HG02981 (cell line): ENCODE results near the gene FAM131B.
"Not testable (repeated sequence)": the region's sequence is repeated elsewhere in the genome, so short reads cannot be mapped to it uniquely, and the experiment has no call there.

Source experiments
- ATAC-seq: cut with Tn5 transposase; IDR thresholded peaks from one replicate; pipeline ENCODE4 v1.9.1; 2021; ENCODE audit warnings: mild to moderate bottlenecking, moderate library complexity; ENCODE audit not compliant: unreplicated experiment

Gene FAM131B

GRCh38 chr7:143362131-143363015, at the start of gene FAM131B:
Gene FAM131B (minus strand): TSS chr7:143362713. CDS start chr7:143362603, 110 bp downstream.
- ATAC-seq, result no peak

GRCh38 chr7:143411976-143412708, 49.6 kb upstream of the FAM131B start:
- ATAC-seq, result no peak

GRCh38 chr7:143410521-143411004, 48.0 kb upstream of the FAM131B start:
- ATAC-seq, result no peak

GRCh38 chr7:143408686-143409561, 46.4 kb upstream of the FAM131B start, which contains the start of gene EPHA1:
Gene EPHA1 (minus strand): TSS chr7:143408856. CDS start chr7:143408805, 51 bp downstream.
- no peak for ATAC-seq

GRCh38 chr7:143408252-143408685, 45.8 kb upstream of the FAM131B start:
- no peak for ATAC-seq

- ATAC-seq, result no peak
Measured at GRCh38 chr7:143407287-143408251, 45.1 kb upstream of the FAM131B start.

- no peak for ATAC-seq
Measured at GRCh38 chr7:143406002-143406357, 43.5 kb upstream of the FAM131B start.

- no peak for ATAC-seq
Measured at GRCh38 chr7:143405173-143406001, 42.9 kb upstream of the FAM131B start.

GRCh38 chr7:143402233-143402632, 39.7 kb upstream of the FAM131B start:
- ATAC-seq, result not testable (repeated sequence)

- ATAC-seq, result no peak
Measured at GRCh38 chr7:143401265-143401664, 38.8 kb upstream of the FAM131B start.

- no peak for ATAC-seq
Measured at GRCh38 chr7:143399642-143400041, 37.1 kb upstream of the FAM131B start.

- ATAC-seq, result no peak
Measured at GRCh38 chr7:143399151-143399550, 36.6 kb upstream of the FAM131B start.

- no peak for ATAC-seq
Measured at GRCh38 chr7:143398616-143399015, 36.1 kb upstream of the FAM131B start.

- ATAC-seq, result no peak
Measured at GRCh38 chr7:143397710-143398530, 35.4 kb upstream of the FAM131B start.

GRCh38 chr7:143396625-143397556, 34.4 kb upstream of the FAM131B start:
- ATAC-seq, result no peak

- no peak for ATAC-seq
Measured at GRCh38 chr7:143396182-143396581, 33.7 kb upstream of the FAM131B start.
